Ovary (tissue), 9 donors: ENCODE results near the gene PIP5K1B. TPM values are rescaled to one million over a fixed set of nuclear protein-coding genes. Genes with fewer than 3 reads are reported as not detected.

ENCODE experiments used
- DNase-seq, 5 donors: peaks; one replicate each; pipeline ENCODE4 v3.0.0-alpha.2; 2019 to 2020
- H3K27ac ChIP-seq, 2 donors: fragments of 200-600 bp; one replicate each; pipeline versions ENCODE4 v1.5.1 to v1.8.0; 2019 to 2022
- H3K27me3 ChIP-seq: fragments of 200-600 bp; one replicate; pipeline ENCODE4 v1.8.0; 2022
- H3K36me3 ChIP-seq: fragments of 200-600 bp; sonication (generic); one replicate; pipeline ENCODE4 v1.5.1; 2019
- H3K4me1 ChIP-seq: one replicate; pipeline ENCODE4 v1.8.1; 2013; ENCODE audit warnings: mild to moderate bottlenecking, moderate library complexity; ENCODE audit not compliant: insufficient read depth
- H3K4me3 ChIP-seq: fragments of 200-600 bp; sonication (generic); one replicate; pipeline ENCODE4 v1.5.1; 2017
- H3K9me3 ChIP-seq, 2 donors: fragments of 200-600 bp in 1 of 2; sonication (generic) in 1 of 2; one replicate each; pipeline versions ENCODE4 v1.5.1 to v1.8.1; 2013 to 2019; ENCODE audit warnings: mild to moderate bottlenecking in 1 of 2, moderate library complexity in 1 of 2
- CTCF ChIP-seq, 3 donors: fragments of 450-650 bp in 2 of 3; fragments of 200-600 bp in 1 of 3; IDR thresholded peaks; one replicate each; pipeline versions ENCODE4 v1.5.1 to v1.8.0; 2016 to 2022; ENCODE audit warnings: antibody characterized with exemption in 3 of 3, mild to moderate bottlenecking in 1 of 3
- EP300 ChIP-seq: sonication (generic); formaldehyde crosslinking; IDR thresholded peaks from one replicate; pipeline ENCODE4 v1.6.1; 2017; ENCODE audit warnings: antibody characterized with exemption
- POLR2A ChIP-seq: fragments of 450-650 bp; IDR thresholded peaks from one replicate; pipeline ENCODE4 v1.6.1; 2017; ENCODE audit warnings: antibody characterized with exemption, mild to moderate bottlenecking, moderate library complexity
- WGBS, 3 donors: extraction: QIAGEN DNeasy Blood & Tissue Kit in 1 of 3; methylation state at CpG; one replicate each; pipeline versions ENCODE4 v1.1.5 to v1.1.7; 2013 to 2017; 5-methylcytosine and 5-hydroxymethylcytosine counted together
- intact Hi-C, 4 donors: fragments of 100-400 bp; cut with DNase I; formaldehyde crosslinking; loops; one replicate each; pipeline versions ENCODE4 v1.11.0 to v1.15.1; 2022 to 2023
- polyA plus RNA-seq, 2 donors: library from polyadenylated mRNA; stranded (reverse); fragments of 200-250 nt in 1 of 2; fragments of 350-450 nt in 1 of 2; fragmentation: Illumina TruSeq in 1 of 2; extraction: RNeasy Lipid Tissue Mini Kit (QIAGEN cat#74804) in 1 of 2; gene quantifications; one replicate each; pipeline ENCODE4 v1.2.3, GENCODE V29; 2013 to 2014
- total RNA-seq, 7 donors: library from RNA; depleted of rRNA in 2 of 7; stranded (reverse); fragments of >200 nt in 2 of 7; fragmentation: NEBNext Ultra II Directional in 3 of 7; extraction: Animal tissue kit (Norgen Biotek cat#: 25700) in 3 of 7; gene quantifications; one replicate each; pipeline versions ENCODE4 v1.1.0 to v1.2.4, GENCODE V29; 2016 to 2023
- donor health status: DM: no; HTN: no; CAD: no; lungs with moderate emphysema.
- donor health status: DM: no; HTN: no; CAD: no.
- donor health status: Bipolar disorder and iron deficiency.
- donor health status: DM: yes; HTN: yes; CAD: no.
- donor health status: DM: no; HTN: no; CAD: no.
- donor health status: DM: yes; HTN: yes; CAD: no.

Gene PIP5K1B
- total and polyA plus RNA-seq, 9 donors: 0.36 to 3.4 (median 1.0) TPM

- no peaks in the 10 kb centered on the region for H3K9me3 ChIP-seq
- no peak for DNase-seq
- 86 to 93% (median 90%) methylated on average over 3 of the region's 3 CpGs for WGBS, 3 donors
- no peak overlapping the region for H3K4me3 ChIP-seq
- intact Hi-C loops: no loop called here
- H3K27ac ChIP-seq: no peak overlapping the region
- no peaks in the 10 kb centered on the region for H3K27me3 ChIP-seq
- no peaks in the 10 kb centered on the region for H3K36me3 ChIP-seq
- TF ChIP-seq CTCF (IDR thresholded peaks at IDR 0.05) (no peak), POLR2A (no peak), EP300 (no peak)
- no peaks in the 10 kb centered on the region for H3K4me1 ChIP-seq
Observed at GRCh38 chr9:68844157-68844556, 139.1 kb downstream of the PIP5K1B start.

GRCh38 chr9:68844631-68845612 lies 139.9 kb downstream of the PIP5K1B start:
- Histone ChIP-seq H3K27me3 (no peaks in the 10 kb centered on the region), H3K36me3 (no peaks in the 10 kb centered on the region), H3K9me3 (no peaks in the 10 kb centered on the region), H3K4me3 (no peak overlapping the region), H3K27ac (no peak overlapping the region), H3K4me1 (no peaks in the 10 kb centered on the region)
- TF ChIP-seq EP300: no peak
- no peak for TF ChIP-seq POLR2A
- TF ChIP-seq CTCF (IDR thresholded peaks at IDR 0.05): no peak
- DNase-seq: peak in 3 of 5 donors; percentile 15 to 30 (median 23)
- WGBS, 3 donors: 59 to 77% (median 67%) methylated on average over 13 of the region's 13 CpGs
- intact Hi-C loops: no loop called here

GRCh38 chr9:68847765-68848164 lies 142.7 kb downstream of the PIP5K1B start:
- H3K4me1 ChIP-seq: no peaks in the 10 kb centered on the region
- no peaks in the 10 kb centered on the region for H3K36me3 ChIP-seq
- no peaks in the 10 kb centered on the region for H3K9me3 ChIP-seq
- no peaks in the 10 kb centered on the region for H3K27me3 ChIP-seq
- intact Hi-C loops: no loop called here
- TF ChIP-seq EP300 (no peak), POLR2A (no peak), CTCF (IDR thresholded peaks at IDR 0.05) (no peak)
- no peak for DNase-seq
- H3K27ac ChIP-seq: no peak overlapping the region
- no peak overlapping the region for H3K4me3 ChIP-seq

GRCh38 chr9:68851657-68852056 lies 146.6 kb downstream of the PIP5K1B start:
- TF ChIP-seq EP300 (no peak), POLR2A (no peak), CTCF (IDR thresholded peaks at IDR 0.05) (no peak)
- no peak overlapping the region for H3K4me3 ChIP-seq
- H3K36me3 ChIP-seq: no peaks in the 10 kb centered on the region
- no peaks in the 10 kb centered on the region for H3K27me3 ChIP-seq
- no peak overlapping the region for H3K27ac ChIP-seq
- WGBS, 3 donors: 55 to 65% (median 60%) methylated on average over 4 of the region's 4 CpGs
- intact Hi-C loops: no loop called here
- H3K9me3 ChIP-seq: no peaks in the 10 kb centered on the region
- H3K4me1 ChIP-seq: no peaks in the 10 kb centered on the region
- DNase-seq: no peak
